Stomach (tissue), 9 donors: Measurements from ENCODE around the gene TFF1. TPM values are rescaled to one million over a fixed set of nuclear protein-coding genes. Genes with fewer than 3 reads are reported as not detected.

ENCODE experiments used
- DNase-seq, 2 donors: peaks; one replicate each; pipeline versions ENCODE4 v3.0.0 to v3.0.0-alpha.2; 2013 to 2019
- H3K27ac ChIP-seq, 5 donors: fragments of 200-600 bp in 4 of 5; sonication (generic) in 4 of 5; one replicate each; pipeline ENCODE4 v1.5.1; 2013 to 2019; ENCODE audit warnings: mild to moderate bottlenecking in 1 of 5, moderate library complexity in 1 of 5
- H3K27me3 ChIP-seq, 3 donors: fragments of 200-600 bp; sonication (generic); one replicate each; pipeline ENCODE4 v1.5.1; 2017 to 2019; ENCODE audit warnings: mixed run types in 1 of 3
- H3K36me3 ChIP-seq, 4 donors: fragments of 200-600 bp; sonication (generic); 1 replicate in 3 of 4; 2 replicates in 1 of 4; pipeline ENCODE4 v1.5.1; 2016 to 2019
- H3K4me1 ChIP-seq, 4 donors: fragments of 200-600 bp; sonication (generic); one replicate each; pipeline ENCODE4 v1.5.1; 2016 to 2019
- H3K4me3 ChIP-seq, 4 donors: fragments of 200-600 bp; sonication (generic) in 3 of 4; one replicate each; pipeline ENCODE4 v1.5.1; 2016 to 2019; ENCODE audit warnings: mild to moderate bottlenecking in 1 of 4
- H3K9me3 ChIP-seq, 4 donors: fragments of 200-600 bp; sonication (generic); one replicate each; pipeline ENCODE4 v1.5.1; 2016 to 2019
- CTCF ChIP-seq, 7 experiments: fragments of 450-650 bp in 4 of 7; fragments of 200-600 bp in 3 of 7; sonication (generic) in 3 of 7; IDR thresholded peaks; one replicate each; pipeline ENCODE4 v1.5.1; 2016 to 2019; ENCODE audit warnings: antibody characterized with exemption in 7 of 7, control low read depth in 2 of 7, mild to moderate bottlenecking in 1 of 7
- EP300 ChIP-seq: sonication (generic); formaldehyde crosslinking; IDR thresholded peaks from one replicate; pipeline ENCODE4 v1.6.1; 2017; ENCODE audit warnings: antibody characterized with exemption
- POLR2A ChIP-seq, 4 donors: fragments of 450-650 bp; IDR thresholded peaks; one replicate each; pipeline ENCODE4 v1.6.1; 2016; ENCODE audit warnings: antibody characterized with exemption in 4 of 4, control low read depth in 2 of 4, mild to moderate bottlenecking in 1 of 4, moderate library complexity in 1 of 4
- POLR2AphosphoS5 ChIP-seq, 3 donors: sonication (generic); formaldehyde crosslinking; IDR thresholded peaks; one replicate each; pipeline ENCODE4 v1.6.1; 2016; ENCODE audit warnings: antibody characterized with exemption in 3 of 3
- WGBS, 5 donors: extraction: QIAGEN DNeasy Blood & Tissue Kit in 3 of 5; methylation state at CpG; one replicate each; pipeline versions ENCODE4 v1.1.5 to v1.1.7; 2013 to 2018; 5-methylcytosine and 5-hydroxymethylcytosine counted together
- intact Hi-C: fragments of 100-400 bp; cut with DNase I; formaldehyde crosslinking; loops from one replicate; pipeline ENCODE4 v1.15.1; 2023; ENCODE audit warnings: low total_unique reads
- polyA plus RNA-seq, 3 donors: library from polyadenylated mRNA; stranded (reverse); fragments of 200-250 nt; gene quantifications; one replicate each; pipeline ENCODE4 v1.2.3, GENCODE V29; 2013
- total RNA-seq, 5 donors: library from RNA; depleted of rRNA; stranded (reverse); fragments of >200 nt; gene quantifications; one replicate each; pipeline versions ENCODE4 v1.1.0 to v1.2.3, GENCODE V29; 2014 to 2016
- donor health status: healthy with polysubstance abuse.
- donor health status: Bipolar disorder and iron deficiency.
- donor health status: healthy.

TFF1 gene
- total and polyA plus RNA-seq, 8 donors: 62.4 to 10,944 (median 721) TPM; not detected in 1

- Histone ChIP-seq H3K9me3 (peaks cover 0 to 12% (median 5%) of the 10 kb centered on the region in 4 donors), H3K27me3 (peaks cover 0 to 23% (median 0%) of the 10 kb centered on the region in 3 donors), H3K27ac (peak overlapping the region; percentile 38 to 83 (median 78)), H3K36me3 (no peaks in the 10 kb centered on the region), H3K4me3 (peak overlapping the region; percentile 6 to 30 (median 23)), H3K4me1 (peaks cover 0 to 11% (median 2%) of the 10 kb centered on the region in 4 donors)
- 31 to 63% (median 48%) methylated on average over 11 of the region's 11 CpGs for WGBS, 5 donors
- TF ChIP-seq CTCF (IDR thresholded peaks at IDR 0.05) (no peak), POLR2AphosphoS5 (IDR thresholded peaks at IDR 0.05) (no peak), EP300 (no peak), POLR2A (IDR thresholded peaks at IDR 0.05) (no peak)
- intact Hi-C loops: loop anchor here (10.0 kb wide), 1 partner anchor 54 kb away; the partner anchor contains the start of gene UBASH3A
- DNase-seq: no peak
Measured at GRCh38 chr21:42350318-42350910, 15.9 kb downstream of the TFF1 start.

DNA sequence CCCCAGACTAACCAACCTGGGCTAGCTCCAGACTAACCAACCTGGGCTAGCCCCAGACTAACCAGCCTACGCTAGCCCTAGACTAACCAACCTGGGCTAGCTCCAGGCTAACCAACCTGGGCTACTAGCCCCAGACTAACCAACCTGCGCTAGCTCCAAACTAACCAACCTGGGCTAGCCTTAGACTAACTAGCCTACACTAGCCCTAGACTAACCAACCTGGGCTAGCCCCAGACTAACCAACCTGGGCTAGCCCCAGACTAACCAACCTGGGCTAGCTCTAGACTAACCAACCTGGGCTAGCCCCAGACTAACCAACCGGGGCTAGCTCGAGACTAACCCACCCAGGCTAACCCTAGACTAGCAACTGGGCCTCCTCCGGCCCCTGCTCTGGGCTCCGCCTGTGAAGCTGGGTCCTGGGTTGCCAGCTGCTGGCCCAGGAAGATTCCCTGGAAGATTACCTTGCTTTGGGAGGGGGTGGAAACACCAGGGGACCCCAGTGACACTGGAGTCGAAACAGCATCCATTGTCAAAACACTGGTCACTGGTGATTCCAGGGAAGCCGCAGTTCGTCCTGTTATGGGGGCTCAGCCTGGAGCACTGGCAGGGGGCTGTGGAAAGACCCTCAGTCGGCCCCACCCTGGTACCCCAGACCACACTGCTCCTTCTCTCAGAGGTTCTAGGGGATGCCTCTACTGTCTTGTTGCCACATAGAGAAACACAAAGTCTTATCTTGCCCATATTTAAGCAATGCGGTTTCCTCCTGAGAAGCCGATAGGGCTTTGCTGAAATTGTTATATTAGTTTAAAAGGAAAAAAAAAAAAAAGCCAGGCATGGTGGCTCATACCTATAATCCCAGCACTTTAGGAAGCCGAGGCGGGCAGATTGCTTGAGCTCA, 16.7 kb downstream of the TFF1 start:
- TF ChIP-seq POLR2A (IDR thresholded peaks at IDR 0.05): no peak
- TF ChIP-seq CTCF (IDR thresholded peaks at IDR 0.05): no peak
- no peak for TF ChIP-seq POLR2AphosphoS5 (IDR thresholded peaks at IDR 0.05)
- no peak for TF ChIP-seq EP300
- no peak for DNase-seq
- Histone ChIP-seq H3K9me3 (peaks cover 0 to 6% (median 0%) of the 10 kb centered on the region in 4 donors), H3K4me3 (peak overlapping the region; percentile 18 to 30 (median 25)), H3K27me3 (peaks cover 0 to 23% (median 0%) of the 10 kb centered on the region in 3 donors), H3K27ac (peak overlapping the region; percentile 38 to 83 (median 78)), H3K36me3 (no peaks in the 10 kb centered on the region), H3K4me1 (peaks cover 0 to 11% (median 2%) of the 10 kb centered on the region in 4 donors)
- WGBS, 5 donors: 68 to 79% (median 73%) methylated on average over 14 of the region's 14 CpGs
- intact Hi-C loops: loop anchor here (10.0 kb wide), 2 partner anchors 55 to 95 kb away; partner anchors contain the start of gene UBASH3A

GRCh38 chr21:42348762-42349161, 17.6 kb downstream of the TFF1 start:
- WGBS, 5 donors: 93 to 100% (median 96%) methylated on average over 2 of the region's 2 CpGs
- Histone ChIP-seq H3K4me1 (peaks cover 0 to 11% (median 2%) of the 10 kb centered on the region in 4 donors), H3K27ac (peak overlapping the region; percentile 4 to 83 (median 78)), H3K27me3 (peaks cover 0 to 23% (median 0%) of the 10 kb centered on the region in 3 donors), H3K9me3 (no peaks in the 10 kb centered on the region), H3K36me3 (no peaks in the 10 kb centered on the region), H3K4me3 (peak overlapping the region; percentile 1 to 30 (median 23))
- TF ChIP-seq POLR2AphosphoS5 (IDR thresholded peaks at IDR 0.05): no peak
- DNase-seq: no peak
- intact Hi-C loops: loop anchor here (10.0 kb wide), 1 partner anchor 96 kb away; no protein-coding TSS in a partner anchor

DNA sequence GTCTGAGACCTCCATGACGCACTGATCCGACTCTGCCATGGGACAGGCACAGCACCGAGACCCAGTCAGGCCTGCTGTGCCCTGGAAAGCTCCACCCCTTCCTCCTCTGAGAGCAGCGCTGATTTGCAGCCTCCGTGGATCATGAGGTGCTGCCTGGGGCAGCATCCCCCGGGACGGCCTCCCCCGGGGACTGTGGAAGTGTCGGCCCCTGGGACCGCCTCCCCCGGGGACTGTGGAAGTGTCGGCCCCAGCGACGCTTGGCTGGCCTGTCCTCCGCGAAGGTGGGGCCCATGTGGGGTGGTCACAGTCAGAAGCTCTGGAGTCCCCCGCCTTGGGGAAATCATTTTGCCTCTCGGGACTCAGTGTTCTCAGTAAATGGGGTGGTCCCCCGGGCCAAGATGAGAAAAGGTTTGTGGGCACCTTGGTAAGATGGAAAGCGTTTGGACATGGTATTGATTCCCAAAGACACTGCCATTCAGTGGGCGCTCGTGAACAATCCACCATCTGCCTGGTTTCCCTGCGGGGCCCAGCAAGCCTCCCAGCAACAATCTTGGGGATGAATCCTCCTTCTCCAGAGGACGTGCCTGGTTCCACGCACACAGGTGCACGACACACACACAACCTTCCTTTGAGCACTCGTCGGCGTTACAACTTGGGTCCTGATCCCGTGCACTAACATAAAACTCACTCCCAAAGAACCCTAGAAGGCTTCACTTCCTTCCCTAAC, 18.6 kb downstream of the TFF1 start:
- TF ChIP-seq EP300: no peak
- TF ChIP-seq POLR2AphosphoS5 (IDR thresholded peaks at IDR 0.05): peak in 2 of 3 donors; percentile 2 to 10
- H3K27me3 ChIP-seq: peaks cover 0 to 18% (median 0%) of the 10 kb centered on the region in 3 donors
- H3K9me3 ChIP-seq: no peaks in the 10 kb centered on the region
- no peak for DNase-seq
- no peaks in the 10 kb centered on the region for H3K36me3 ChIP-seq
- intact Hi-C loops: loop anchor here (10.0 kb wide), 1 partner anchor 97 kb away; no protein-coding TSS in a partner anchor
- H3K4me3 ChIP-seq: peak overlapping the region in 3 of 4 donors; percentile 3 to 26 (median 18)
- H3K27ac ChIP-seq: no peak overlapping the region
- 85 to 93% (median 91%) methylated on average over 19 to 30 of the region's 30 CpGs for WGBS, 5 donors
- H3K4me1 ChIP-seq: peaks cover 0 to 11% (median 2%) of the 10 kb centered on the region in 4 donors
